Measurements from ENCODE around the gene RPRD1B.
"Not testable (repeated sequence)": the region's sequence is repeated elsewhere in the genome, so short reads cannot be mapped to it uniquely, and the experiment has no call there.

Gene RPRD1B

DNA sequence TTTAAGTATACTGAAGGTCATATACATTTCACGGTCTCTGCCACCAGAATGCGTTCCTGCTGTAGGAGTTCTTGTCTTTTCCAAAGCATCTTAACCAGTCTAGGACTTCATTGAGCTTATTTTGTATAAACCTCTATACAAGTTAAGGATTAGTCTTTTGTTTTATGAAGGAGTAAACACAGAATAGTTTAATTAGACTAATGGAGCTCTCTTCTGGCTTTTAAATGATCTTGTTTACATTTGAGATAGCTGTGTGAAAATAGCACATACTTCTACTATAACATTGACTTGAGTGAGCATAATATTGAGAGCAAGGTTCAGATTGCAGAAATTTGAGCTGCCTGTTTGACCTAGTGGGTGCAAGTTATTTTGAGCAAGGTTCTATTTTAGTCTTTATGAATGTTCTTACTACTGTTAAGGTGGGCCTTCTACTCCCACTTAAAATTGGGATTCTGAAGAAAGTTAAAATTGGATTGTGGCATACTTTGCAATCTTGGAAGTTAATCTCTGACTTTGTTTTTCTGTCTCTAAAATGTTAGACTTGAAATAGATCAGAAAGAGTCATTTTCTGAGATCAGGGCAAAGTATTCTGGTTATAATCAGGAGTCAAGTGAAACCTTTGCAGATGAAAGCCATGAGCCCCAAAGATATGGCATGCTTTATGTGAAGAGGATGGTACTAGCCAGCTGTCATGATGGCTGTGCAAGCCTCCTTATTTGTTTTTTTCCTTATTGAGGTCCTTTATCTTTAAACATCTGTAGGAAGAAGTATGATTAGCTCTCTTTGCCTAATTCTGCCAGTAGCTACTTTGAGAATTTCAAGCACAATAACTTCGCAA is 41.8 kb downstream of the RPRD1B start:
- no peak for FAIRE-seq

GRCh38 chr20:38076548-38076947 is 43.0 kb downstream of the RPRD1B start:
- no peak for FAIRE-seq

GRCh38 chr20:38078084-38078483 is 44.5 kb downstream of the RPRD1B start:
- FAIRE-seq, result no peak

- FAIRE-seq, result no peak
Measured at GRCh38 chr20:38079353-38079752, 45.8 kb downstream of the RPRD1B start.

GRCh38 chr20:38081575-38081974 is 48.0 kb downstream of the RPRD1B start:
- no peak for FAIRE-seq

GRCh38 chr20:38082894-38083293 is 49.3 kb downstream of the RPRD1B start:
- FAIRE-seq, result no peak

DNA sequence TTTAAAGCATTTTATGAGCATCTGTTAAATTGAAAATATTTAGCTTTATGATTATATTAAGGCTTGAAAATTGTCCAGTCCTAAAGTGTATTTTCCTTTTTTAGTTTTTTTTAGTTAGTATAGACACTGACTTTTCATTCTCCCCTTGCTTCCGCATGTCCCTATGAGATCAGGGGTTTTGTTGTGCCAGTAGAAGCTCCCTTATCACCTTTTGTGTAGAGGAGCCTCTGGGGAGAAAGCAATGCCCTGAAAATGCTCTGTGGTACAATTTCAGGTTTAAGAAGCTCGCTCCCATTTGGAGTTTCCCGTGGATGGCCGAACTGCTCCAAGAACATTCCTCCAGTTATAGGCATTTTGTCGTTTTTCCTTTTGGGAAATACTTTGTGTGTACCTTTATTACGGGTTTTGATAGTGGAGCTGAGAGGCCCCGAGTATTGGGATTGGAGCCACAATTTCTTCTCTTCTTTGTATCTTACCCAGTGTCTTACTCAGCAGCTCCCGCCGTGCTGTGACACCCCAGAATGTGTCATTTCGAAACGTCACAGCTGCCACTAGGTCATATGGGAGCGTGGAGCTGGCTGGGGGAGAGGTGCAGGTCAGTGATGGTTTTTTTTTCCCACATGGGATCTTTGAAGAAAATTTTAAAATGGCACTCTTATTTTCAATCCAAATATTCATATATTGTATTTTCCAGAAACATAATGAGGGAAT is 49.9 kb downstream of the RPRD1B start:
- FAIRE-seq, result no peak

DNA sequence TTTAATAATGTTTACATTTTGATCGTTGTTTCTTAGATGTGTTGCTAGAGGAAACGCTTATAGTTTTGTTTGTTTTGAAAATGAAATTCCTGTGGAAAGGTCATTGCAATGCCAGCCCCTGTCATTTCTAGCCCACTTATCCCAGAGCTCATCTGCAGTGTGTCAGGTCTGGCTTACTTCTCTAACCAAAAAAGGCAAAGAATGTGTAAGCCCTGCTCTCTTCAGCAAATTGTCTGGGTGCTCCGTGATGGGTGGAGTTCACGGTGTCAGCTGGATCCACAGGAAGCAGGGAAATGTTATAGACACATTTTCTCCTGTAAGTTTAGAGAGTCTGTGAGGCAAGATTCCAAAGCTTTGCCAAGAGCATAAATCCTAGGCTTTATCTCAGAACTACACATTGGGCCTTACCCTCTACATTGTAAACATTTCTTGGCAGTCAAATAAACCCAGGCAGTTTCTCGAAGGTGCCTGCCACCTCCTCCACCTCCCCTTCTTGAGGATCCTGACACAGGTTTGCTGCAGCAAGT is 50.9 kb downstream of the RPRD1B start:
- no peak for FAIRE-seq

DNA sequence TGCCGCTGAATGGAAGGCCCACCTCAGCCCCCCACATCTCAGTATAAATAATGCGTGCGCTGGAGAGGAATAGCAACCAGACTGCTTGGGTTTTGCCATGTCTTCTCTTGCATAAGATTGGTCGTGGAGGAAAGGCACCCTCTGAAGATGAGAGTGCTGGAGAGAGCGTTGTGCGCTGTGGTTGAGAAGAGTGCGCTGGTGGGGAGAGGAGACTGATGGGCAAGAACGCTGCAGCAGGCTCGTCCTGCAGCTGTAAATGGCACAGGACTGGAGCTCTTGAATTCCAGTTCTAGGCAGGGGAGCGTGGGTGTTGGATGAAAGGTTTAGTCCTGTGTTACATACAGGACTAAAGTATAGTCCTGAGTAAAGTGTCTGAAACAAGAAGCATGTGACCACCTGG is 51.5 kb downstream of the RPRD1B start:
- FAIRE-seq, result no peak

DNA sequence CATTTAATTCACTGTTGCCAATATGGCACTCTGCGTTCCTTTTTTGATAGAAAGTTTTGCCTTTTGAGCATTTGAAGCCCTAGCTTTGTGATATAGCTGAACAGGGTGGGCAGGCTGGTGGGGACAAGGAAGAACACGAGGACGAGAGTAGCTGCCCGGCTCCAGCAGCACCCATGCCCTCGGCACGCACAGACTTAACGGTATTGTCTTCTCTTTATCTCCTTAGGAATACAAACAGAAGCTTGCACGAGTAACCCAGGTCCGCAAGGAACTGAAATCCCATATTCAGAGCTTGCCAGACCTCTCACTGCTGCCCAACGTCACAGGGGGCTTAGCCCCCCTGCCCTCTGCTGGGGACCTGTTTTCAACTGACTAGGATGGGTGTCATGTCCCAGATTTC is 56.0 kb downstream of the RPRD1B start:
- no peak for FAIRE-seq

- FAIRE-seq, result no peak
Measured at GRCh38 chr20:38090061-38090460, 56.5 kb downstream of the RPRD1B start.

GRCh38 chr20:38091441-38092216 is 58.1 kb downstream of the RPRD1B start:
- no peak for FAIRE-seq

GRCh38 chr20:38092260-38092857 is 58.8 kb downstream of the RPRD1B start:
- no peak for FAIRE-seq

- no peak for FAIRE-seq
Measured at GRCh38 chr20:38092915-38093314, 59.4 kb downstream of the RPRD1B start.

DNA sequence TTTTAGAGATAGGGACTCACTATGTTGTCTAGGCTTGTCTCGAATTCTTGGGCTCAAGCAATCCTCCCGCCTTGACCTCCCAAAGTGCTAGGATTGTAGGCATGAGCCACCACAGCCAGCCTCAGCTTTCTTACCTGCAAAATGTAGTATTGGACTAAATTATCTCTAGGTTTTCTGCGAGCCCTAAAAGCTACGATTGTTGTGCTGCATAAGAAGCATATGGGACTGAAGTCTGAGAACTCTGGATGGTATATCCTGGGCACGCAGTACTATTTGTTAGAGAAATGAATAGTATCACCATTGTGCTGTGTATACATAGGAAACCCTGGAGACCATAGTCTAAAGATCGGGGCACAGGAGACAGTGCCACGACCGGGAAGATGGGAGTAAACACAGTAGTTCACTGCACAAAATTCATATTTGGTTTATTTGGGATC is 60.1 kb downstream of the RPRD1B start:
- FAIRE-seq, result no peak

DNA sequence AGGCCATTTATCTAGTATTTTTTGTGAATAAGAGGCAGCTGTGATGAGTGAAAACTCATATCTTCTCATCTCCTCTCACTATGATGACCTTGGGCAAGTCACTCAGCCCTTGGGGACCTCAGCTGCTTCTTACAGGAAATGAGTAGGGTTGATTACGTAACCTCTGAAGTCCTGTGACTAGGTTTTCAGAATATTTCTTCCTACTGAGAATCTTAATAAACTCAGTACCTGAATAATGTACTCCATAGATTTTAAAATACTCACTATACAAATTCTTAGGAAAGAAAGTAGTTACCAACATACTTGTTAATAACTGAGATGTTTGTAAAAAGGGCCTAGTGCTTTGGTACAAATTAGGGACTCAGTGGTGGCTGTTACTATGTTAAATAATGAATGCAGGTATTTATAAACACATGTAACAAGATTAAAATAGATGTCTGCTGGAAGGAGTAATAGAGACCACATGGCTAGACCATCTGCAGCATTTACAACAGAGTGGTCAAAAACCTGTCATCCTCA is 60.9 kb downstream of the RPRD1B start:
- FAIRE-seq, result no peak

GRCh38 chr20:38095017-38095686 is 61.6 kb downstream of the RPRD1B start:
- FAIRE-seq, result no peak

DNA sequence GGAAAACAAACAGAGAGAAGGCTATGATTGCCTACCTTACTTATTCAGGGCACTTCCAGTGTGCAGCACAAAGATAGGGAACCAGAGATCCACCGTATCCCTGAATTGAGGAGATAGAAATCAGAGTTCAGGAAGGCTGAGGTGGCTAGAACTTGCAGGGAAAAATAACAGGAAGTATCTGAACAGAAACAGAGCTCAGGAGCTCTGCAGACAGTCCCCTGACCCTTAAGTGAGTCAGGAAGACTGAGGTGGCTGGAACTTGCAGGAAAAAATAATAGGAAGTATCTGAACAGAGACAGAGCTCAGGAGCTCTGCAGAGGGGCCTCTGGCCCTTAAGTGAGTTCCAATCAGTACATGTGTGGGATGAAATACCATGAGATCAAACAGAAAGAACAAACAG is 65.4 kb downstream of the RPRD1B start:
- no peak for FAIRE-seq

GRCh38 chr20:38102206-38102605 is 68.7 kb downstream of the RPRD1B start:
- not testable (repeated sequence) for FAIRE-seq

- no peak for FAIRE-seq
Measured at GRCh38 chr20:38104285-38104684, 70.7 kb downstream of the RPRD1B start.

DNA sequence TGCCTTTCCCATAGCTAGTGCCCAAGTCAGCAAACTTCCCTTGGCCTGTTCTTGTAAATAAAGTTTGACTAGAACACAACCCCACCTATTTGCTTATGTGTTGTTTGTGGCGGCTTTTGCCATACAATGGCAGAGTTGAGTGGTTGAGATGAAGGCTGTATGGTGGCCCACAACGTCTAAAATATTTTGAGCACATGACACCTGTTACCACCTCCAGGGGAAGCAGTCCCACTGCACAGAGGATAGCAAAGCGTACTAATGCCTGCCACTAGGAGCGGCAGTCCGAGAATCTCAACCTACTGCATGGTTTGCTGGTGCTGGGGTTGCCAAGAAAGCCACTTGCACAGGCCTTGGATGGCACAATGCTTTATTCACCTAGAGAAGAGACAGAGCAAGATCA is 72.9 kb downstream of the RPRD1B start:
- no peak for FAIRE-seq

GRCh38 chr20:38107386-38107785 is 73.8 kb downstream of the RPRD1B start:
- not testable (repeated sequence) for FAIRE-seq

Measured in TTC549 (cell line).